GM18858 (cell line): ENCODE results near the gene HOXC13.

Experiments
- ATAC-seq: cut with Tn5 transposase; IDR thresholded peaks from one replicate; pipeline ENCODE4 v1.9.1; 2021; ENCODE audit not compliant: unreplicated experiment

HOXC13 gene

GRCh38 chr12:53994264-53995001 is 55.8 kb downstream of the HOXC13 start:
- ATAC-seq: no peak

GRCh38 chr12:53995002-53995377 is 56.4 kb downstream of the HOXC13 start:
- no peak for ATAC-seq

DNA sequence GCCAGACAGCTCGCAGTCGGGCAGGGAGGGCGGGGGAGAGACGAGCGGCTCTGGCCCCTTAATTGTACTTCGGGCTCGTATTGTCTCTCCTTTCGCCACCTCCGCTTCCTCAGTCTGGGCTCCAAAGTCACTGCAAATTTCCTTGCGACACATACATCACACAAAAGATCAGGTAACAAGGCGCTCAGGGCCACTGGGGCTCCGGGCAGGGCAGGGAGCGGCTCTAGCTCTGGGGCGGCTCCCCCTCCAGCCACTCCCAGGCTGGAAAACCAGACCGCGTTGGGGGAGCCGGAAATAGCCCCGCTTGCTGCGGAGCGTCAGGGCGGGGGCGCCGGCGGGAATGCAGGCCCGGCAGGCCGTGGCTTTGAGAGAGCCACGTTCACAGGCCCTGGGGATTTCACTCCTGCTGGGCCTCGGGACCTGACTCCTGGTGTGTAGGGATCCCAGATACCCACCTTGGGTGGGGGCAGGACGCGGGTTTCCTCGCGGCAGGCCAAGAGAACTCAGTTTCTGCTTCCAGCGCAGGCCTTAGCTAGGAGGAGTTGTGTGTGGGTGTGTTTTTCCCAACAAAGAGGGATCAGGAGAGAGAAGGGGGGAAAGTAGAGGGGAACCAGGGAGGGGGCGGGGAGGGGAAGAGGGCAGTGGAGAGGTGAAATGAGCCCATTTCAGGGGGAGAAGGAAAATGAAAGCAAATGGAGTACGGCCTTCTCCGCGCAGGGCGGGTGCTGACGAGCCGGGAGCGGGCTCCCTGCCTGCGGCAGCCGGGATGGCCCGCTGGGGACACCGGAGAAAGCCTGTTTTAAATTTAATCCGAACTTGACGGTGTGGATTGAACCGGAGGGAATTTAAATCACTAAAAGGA is 57.0 kb downstream of the HOXC13 start:
- no peak for ATAC-seq
